ACC112 (cell line): Measurements from ENCODE around the gene GNAS.

Experiments used
- H2AFZ ChIP-seq: fragments of 200-600 bp; sonication (generic); one replicate; pipeline ENCODE4 v1.6.0; 2017; ENCODE audit warnings: antibody characterized with exemption, low read length; ENCODE audit not compliant: unreplicated experiment
- H3K27ac ChIP-seq: fragments of 200-600 bp; sonication (generic); 2 replicates; pipeline ENCODE4 v1.5.1; 2014; ENCODE audit warnings: low read depth, mild to moderate bottlenecking, antibody characterized with exemption, low read length, moderate library complexity
- H3K27me3 ChIP-seq: fragments of 200-600 bp; sonication (generic); 2 replicates; pipeline ENCODE4 v1.6.1; 2014; ENCODE audit warnings: mild to moderate bottlenecking, antibody characterized with exemption, low read length, moderate library complexity, mixed read lengths; ENCODE audit not compliant: insufficient read depth
- H3K36me3 ChIP-seq: fragments of 200-600 bp; sonication (generic); 2 replicates; pipeline ENCODE4 v1.6.1; 2016; ENCODE audit warnings: mild to moderate bottlenecking, antibody characterized with exemption, low read length, moderate library complexity, mixed read lengths; ENCODE audit not compliant: insufficient read depth
- H3K4me1 ChIP-seq: fragments of 200-600 bp; sonication (generic); one replicate; pipeline ENCODE4 v1.6.1; 2016; ENCODE audit warnings: low read length, mixed read lengths; ENCODE audit not compliant: insufficient read depth, unreplicated experiment, control insufficient read depth
- H3K4me3 ChIP-seq: fragments of 200-600 bp; sonication (generic); 2 replicates; pipeline ENCODE4 v1.5.1; 2014; ENCODE audit warnings: mild to moderate bottlenecking, low read depth, low read length
- H3K79me2 ChIP-seq: fragments of 200-600 bp; sonication (generic); one replicate; pipeline ENCODE4 v1.6.0; 2016; ENCODE audit warnings: low read length; ENCODE audit not compliant: control insufficient read depth, unreplicated experiment, insufficient read depth

The GNAS gene

DNA sequence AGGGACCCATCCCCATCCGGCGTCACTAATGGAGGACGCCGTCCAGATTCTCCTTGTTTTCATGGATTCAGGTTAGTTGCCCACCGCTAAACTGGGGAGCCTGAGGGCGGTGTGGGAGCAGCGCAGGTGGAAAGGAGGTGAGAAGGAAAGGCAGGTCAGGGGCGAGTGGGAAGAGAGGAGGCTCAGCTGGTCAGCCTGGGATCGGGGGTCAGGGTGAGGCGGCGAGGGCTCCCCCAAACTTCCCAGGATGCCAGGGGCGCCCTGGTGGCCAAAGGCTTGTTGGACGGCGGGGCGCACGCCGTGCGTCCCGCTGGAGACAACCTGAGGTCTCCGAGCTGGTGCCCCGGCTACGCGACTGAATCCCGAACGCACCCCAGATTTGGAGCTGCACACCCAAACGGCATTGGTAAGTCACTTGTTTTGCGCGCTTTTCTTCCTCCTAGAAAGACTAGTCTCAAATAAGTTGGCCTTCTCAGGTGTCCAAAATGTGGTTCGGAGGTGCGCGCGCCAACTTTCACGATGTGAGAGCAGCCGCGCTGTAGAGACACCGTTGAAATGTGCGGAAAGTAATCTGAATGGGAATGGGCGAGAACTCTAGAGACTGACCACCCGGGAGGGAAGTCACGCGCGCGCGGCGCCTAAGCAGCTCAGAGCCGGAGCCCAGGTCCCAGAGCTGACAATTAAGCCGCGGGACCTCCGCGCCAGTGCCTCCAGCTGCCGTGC lies 11.5 kb upstream of the GNAS start:
- Histone ChIP-seq H3K79me2 (no peaks in the 10 kb centered on the region), H3K27ac (no peak overlapping the region), H2AFZ (no peak overlapping the region), H3K4me1 (no peaks in the 10 kb centered on the region), H3K4me3 (no peak overlapping the region), H3K36me3 (no peaks in the 10 kb centered on the region), H3K27me3 (peaks cover 75% of the 10 kb centered on the region)

DNA sequence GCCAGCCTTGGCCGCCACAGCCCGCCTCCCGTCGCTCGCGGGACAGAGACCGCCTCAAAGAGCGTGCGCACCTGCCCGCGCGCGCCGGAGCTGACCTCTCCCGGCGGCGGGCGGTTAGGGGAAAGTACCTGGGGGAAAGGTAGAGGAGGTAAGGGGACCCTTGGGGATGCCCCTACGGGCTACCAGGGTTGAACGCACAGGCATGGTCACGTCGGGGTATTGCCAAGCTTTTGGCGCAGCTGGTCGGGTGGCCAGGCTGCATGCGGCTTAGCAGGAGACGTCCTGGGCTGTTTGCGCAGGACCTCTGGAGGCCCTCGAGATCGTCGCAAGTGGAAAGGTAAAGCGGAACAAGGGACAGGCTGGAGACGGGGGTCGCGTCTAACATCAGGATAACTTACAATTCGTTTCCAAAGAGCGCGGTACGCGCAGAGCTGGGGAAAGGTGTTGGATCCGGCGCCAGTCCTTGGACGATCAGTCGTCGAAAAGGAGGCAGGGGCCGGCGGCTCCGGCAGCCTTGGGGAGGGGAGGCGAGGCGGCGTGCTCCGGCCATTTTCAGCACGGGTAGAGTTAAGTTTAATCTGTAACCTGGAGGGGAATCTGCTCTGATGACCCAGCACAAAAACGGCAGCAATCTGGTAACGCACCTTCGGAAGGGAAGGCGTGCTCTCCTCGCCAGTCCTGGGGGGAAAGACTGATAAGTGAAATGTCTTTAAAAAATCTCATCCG lies 10.8 kb upstream of the GNAS start:
- H3K4me3 ChIP-seq = no peak overlapping the region
- no peak overlapping the region for H2AFZ ChIP-seq
- H3K79me2 ChIP-seq = no peaks in the 10 kb centered on the region
- no peak overlapping the region for H3K27ac ChIP-seq
- H3K27me3 ChIP-seq = peaks cover 76% of the 10 kb centered on the region
- H3K36me3 ChIP-seq = no peaks in the 10 kb centered on the region
- no peaks in the 10 kb centered on the region for H3K4me1 ChIP-seq

DNA sequence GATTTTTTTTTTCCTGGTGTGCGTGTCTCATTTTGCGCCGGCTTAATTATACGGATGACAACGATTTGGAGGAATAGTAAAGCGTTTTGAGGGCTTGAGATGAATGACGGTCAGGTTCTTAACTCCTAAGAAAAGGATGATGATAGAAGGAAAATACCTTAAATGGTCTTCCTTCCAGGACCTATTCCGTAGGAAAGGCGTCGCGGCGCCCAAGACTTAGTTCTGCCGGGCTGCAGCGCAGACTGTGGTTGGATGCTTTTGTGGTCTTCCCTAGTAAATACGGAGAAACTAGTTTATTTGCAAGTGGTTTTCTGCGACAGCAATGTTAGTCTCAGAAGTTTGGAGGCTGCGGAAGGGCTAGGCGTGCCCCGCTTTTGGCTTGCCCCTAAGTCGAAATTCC lies 10.2 kb upstream of the GNAS start:
- Histone ChIP-seq H3K36me3 (no peaks in the 10 kb centered on the region), H3K79me2 (no peaks in the 10 kb centered on the region), H3K4me1 (no peaks in the 10 kb centered on the region), H3K27ac (no peak overlapping the region), H2AFZ (no peak overlapping the region), H3K27me3 (peaks cover 82% of the 10 kb centered on the region), H3K4me3 (no peak overlapping the region)

DNA sequence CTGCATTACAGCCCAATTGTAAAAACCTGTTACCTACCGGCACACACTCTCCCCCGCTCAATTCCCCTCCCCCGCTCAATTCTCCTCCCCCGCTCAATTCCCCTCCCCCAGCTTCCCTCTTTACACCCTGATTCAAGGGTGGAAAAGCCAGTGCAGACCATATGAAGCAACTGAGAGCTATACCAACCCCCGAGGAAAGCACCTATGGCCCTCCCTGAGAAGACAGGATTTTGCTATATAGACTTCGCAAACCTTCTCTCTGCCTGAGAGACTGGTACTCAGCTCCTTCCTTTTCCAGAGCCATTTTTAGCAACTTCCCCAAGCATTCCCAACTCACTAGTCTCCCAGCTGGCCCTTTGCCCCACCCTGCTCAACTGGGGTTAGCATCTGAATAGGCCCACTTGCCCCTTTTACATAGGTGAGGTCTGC lies 9.4 kb upstream of the GNAS start:
- no peak overlapping the region for H2AFZ ChIP-seq
- H3K4me3 ChIP-seq = no peak overlapping the region
- no peak overlapping the region for H3K27ac ChIP-seq
- no peaks in the 10 kb centered on the region for H3K79me2 ChIP-seq
- peaks cover 88% of the 10 kb centered on the region for H3K27me3 ChIP-seq
- no peaks in the 10 kb centered on the region for H3K36me3 ChIP-seq
- no peaks in the 10 kb centered on the region for H3K4me1 ChIP-seq

DNA sequence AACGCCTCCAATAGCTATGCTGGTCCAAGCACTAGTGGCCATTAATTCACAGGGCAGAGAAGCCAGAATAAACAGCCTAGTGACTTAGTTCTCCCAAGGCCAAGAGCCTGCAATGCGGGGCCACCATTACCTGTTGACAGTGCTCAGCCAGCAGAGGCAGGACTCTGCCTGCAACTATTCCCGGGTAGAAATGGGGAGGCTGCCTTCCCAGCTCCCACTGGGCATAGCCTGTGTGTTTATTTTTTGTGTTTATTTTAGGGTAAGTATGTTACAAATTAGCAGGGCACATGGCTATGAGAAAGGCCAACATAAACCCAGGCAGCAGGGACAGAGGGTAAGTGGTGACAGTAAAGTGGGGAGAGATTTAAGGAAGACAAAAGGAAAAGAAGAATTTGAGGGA lies 6.8 kb upstream of the GNAS start:
- H2AFZ ChIP-seq = no peak overlapping the region
- peaks cover 82% of the 10 kb centered on the region for H3K27me3 ChIP-seq
- H3K4me1 ChIP-seq = no peaks in the 10 kb centered on the region
- H3K27ac ChIP-seq = no peak overlapping the region
- H3K4me3 ChIP-seq = no peak overlapping the region
- H3K79me2 ChIP-seq = no peaks in the 10 kb centered on the region
- no peaks in the 10 kb centered on the region for H3K36me3 ChIP-seq

DNA sequence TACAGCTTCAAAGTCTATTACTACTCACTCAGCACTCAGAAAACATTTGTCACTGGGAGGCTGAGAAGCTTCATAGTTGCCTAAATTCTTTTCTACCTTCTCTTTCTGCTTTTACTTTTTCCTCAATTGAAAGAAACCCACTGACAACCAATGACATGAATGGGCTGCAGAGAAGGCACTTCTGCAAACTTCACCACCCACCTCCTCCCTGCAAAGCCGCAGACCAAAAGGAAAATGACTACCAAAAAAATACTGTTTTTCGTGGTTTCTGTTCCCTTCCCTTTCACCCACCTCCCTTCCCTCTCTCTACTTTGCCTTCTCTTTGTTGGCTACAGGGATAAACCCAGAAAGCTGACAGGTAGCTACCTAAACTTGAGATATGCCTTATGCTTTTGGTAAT lies 5.1 kb upstream of the GNAS start:
- H3K4me3 ChIP-seq = no peak overlapping the region
- H3K27me3 ChIP-seq = peaks cover 70% of the 10 kb centered on the region
- no peaks in the 10 kb centered on the region for H3K79me2 ChIP-seq
- no peak overlapping the region for H3K27ac ChIP-seq
- no peak overlapping the region for H2AFZ ChIP-seq
- H3K36me3 ChIP-seq = no peaks in the 10 kb centered on the region
- no peaks in the 10 kb centered on the region for H3K4me1 ChIP-seq

DNA sequence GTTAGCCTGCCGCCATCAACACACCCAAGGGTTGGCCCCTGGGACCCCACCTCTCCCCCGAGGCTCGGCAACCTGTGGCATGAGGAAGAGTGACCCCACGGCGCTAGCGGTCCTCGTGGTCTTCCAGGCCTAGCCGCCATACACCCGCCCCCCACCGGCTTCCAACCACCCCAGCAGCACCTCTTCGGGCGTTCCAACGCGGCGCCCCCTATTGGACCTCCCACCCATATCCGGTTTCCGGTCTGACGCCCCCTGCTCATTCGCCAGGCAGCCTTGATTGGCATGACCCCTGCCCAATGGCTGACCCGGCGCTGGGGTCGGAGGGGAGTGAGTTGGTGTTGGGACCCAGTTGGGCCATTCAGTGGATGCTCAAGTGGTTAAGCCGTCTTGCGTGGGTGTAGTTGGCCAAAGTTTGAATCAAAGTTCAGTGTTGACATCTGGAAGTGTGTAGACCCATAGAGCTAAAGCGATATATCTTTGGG lies 1.8 kb upstream of the GNAS start, which contains the start of gene GNAS-AS1:
TSS of gene GNAS-AS1 (minus strand) at position 210 of the 482 bp plus-strand sequence.
- Histone ChIP-seq H3K36me3 (no peaks in the 10 kb centered on the region), H3K79me2 (no peaks in the 10 kb centered on the region), H3K4me1 (peaks cover 1% of the 10 kb centered on the region), H3K27ac (no peak within 1 kb of the TSS), H2AFZ (peak within 1 kb of the TSS; percentile 42), H3K27me3 (peaks cover 63% of the 10 kb centered on the region), H3K4me3 (peak within 1 kb of the TSS; percentile 76)

DNA sequence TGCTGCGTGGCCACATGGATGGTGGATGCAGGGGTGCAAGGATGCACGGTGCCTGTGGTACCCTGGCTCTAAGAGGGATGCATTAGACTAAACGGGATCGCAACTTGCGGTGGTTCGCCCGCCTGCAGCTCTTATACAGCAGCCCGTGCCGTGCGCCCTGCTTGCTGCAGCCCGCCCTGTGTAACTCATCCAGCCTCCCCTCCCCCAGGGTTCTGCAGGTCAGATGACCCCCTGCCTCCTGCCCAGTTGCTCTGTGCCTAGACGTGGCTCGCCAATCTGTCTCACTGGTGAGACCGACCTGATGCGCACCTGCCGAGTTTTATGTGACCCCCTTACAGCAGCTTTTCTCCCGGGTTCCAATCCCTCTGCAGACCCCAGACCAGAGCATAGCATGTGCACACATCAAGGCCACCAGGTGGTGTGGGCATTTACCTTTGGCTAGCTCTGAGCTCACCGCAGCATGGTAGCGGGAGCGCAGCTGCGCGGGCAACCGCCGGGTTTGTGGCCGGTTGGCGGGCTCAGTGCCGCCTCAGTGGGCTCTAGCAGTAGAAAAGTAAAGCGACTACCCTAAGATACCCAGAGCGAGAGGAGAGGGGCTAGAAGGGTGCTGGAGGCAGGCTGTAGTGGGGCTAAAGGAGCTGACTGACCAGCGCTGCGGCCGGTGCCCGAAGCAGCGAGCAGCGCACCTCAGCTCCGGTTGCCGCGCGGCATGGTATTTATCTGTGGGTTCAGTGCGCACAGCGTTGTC lies 1.1 kb upstream of the GNAS start:
- H3K4me1 ChIP-seq = peaks cover 3% of the 10 kb centered on the region
- H3K36me3 ChIP-seq = no peaks in the 10 kb centered on the region
- H3K4me3 ChIP-seq = peak overlapping the region; percentile 76
- no peak overlapping the region for H3K27ac ChIP-seq
- no peaks in the 10 kb centered on the region for H3K79me2 ChIP-seq
- H2AFZ ChIP-seq = no peak overlapping the region
- H3K27me3 ChIP-seq = peaks cover 63% of the 10 kb centered on the region

DNA sequence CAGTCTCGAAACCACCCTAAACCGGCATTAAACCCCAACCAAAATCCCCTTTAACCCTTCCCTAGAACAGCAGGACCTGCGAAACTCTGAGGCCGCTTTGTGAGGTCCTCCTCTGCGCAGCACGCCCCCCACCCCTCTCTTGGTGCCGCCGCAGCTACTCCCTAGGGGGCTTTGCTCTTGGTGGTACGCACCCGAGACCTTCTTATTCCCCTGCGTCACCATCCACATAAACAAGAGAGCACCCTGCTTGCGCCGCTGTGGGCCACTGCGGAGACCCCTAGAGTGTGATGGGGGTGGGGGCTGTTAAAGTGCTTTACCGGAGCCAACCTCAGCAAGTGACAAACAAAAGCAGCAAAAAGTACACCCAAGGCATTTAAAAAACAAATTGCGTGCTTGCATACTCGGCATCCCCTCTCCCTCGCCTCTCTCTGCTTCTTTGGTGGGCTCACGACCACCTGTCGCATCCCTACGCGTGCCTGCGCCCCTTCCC lies 502 bp upstream of the GNAS start:
- H3K79me2 ChIP-seq = no peaks in the 10 kb centered on the region
- H3K4me1 ChIP-seq = peaks cover 3% of the 10 kb centered on the region
- peaks cover 63% of the 10 kb centered on the region for H3K27me3 ChIP-seq
- H3K4me3 ChIP-seq = peak overlapping the region; percentile 76
- H2AFZ ChIP-seq = peak overlapping the region; percentile 11
- H3K27ac ChIP-seq = no peak overlapping the region
- H3K36me3 ChIP-seq = no peaks in the 10 kb centered on the region

DNA sequence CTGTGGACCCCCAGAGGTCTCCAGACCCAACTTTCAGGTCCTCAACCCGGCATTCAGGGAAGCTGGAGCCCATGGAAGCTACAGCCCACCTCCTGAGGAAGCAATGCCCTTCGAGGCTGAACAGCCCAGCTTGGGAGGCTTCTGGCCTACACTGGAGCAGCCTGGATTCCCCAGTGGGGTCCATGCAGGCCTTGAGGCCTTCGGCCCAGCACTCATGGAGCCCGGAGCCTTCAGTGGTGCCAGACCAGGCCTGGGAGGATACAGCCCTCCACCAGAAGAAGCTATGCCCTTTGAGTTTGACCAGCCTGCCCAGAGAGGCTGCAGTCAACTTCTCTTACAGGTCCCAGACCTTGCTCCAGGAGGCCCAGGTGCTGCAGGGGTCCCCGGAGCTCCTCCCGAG lies 950 bp downstream of the GNAS start:
- Histone ChIP-seq H3K27me3 (peaks cover 69% of the 10 kb centered on the region), H3K27ac (no peak overlapping the region), H3K4me3 (no peak overlapping the region), H3K4me1 (peaks cover 3% of the 10 kb centered on the region), H2AFZ (no peak overlapping the region), H3K79me2 (no peaks in the 10 kb centered on the region), H3K36me3 (no peaks in the 10 kb centered on the region)
